Endothelial cell of umbilical vein (primary cell): ENCODE results near the gene SLC22A7. TPM values are rescaled to one million over a fixed set of nuclear protein-coding genes. Genes with fewer than 3 reads are reported as not detected.

Source experiments
- BruUV-seq: library from RNA; stranded (reverse); fragments of 400-500 nt; replicated peaks from 2 replicates; lab custom pipeline; 2021; lab: Mats Ljungman, UMichigan
- CTCF ChIA-PET: fragments of 300-600, 350-600 bp; sonication (Branson Sonifier 250); formaldehyde crosslinking; loops from one replicate; lab custom pipeline; 2021; ENCODE audit warnings: antibody characterized with exemption, inconsistent platforms; lab: Charles Lee
- POLR2A ChIA-PET: fragments of 300-600, 350-600 bp; sonication (Branson Sonifier 250); formaldehyde crosslinking; loops from one replicate; lab custom pipeline; 2021; ENCODE audit warnings: antibody characterized with exemption, inconsistent platforms; lab: Charles Lee
- DNase-seq: peaks from one replicate; pipeline ENCODE4 v3.0.0-alpha.2; 2011; ENCODE audit warnings: low read depth, low spot score
- FAIRE-seq: peaks from 2 replicates; lab custom pipeline; 2011; peaks lifted over from hg19 to GRCh38; lab: Jason Lieb, UNC
- H2AFZ ChIP-seq: 2 replicates; pipeline ENCODE4 v1.6.0; 2012; ENCODE audit warnings: low read depth, low read length, control low read depth, inconsistent platforms
- H3K27ac ChIP-seq: 2 replicates; pipeline ENCODE4 v1.5.1; 2011; ENCODE audit warnings: low read depth, mild to moderate bottlenecking, control low read depth, low read length, moderate library complexity; ENCODE audit not compliant: insufficient read depth
- H3K27me3 ChIP-seq, 2 experiments: 2 replicates each; pipeline versions ENCODE4 v1.6.0 to v1.6.1; 2011; ENCODE audit warnings: low read length in 2 of 2, mixed read lengths in 1 of 2; ENCODE audit not compliant: control insufficient read depth in 2 of 2, insufficient read depth in 2 of 2
- H3K36me3 ChIP-seq, 2 experiments: 2 replicates in 1 of 2; 3 replicates in 1 of 2; pipeline ENCODE4 v1.5.1; 2011; ENCODE audit warnings: low read length in 2 of 2, mild to moderate bottlenecking in 1 of 2, moderate library complexity in 1 of 2; ENCODE audit not compliant: control insufficient read depth in 2 of 2, insufficient read depth in 2 of 2; ENCODE audit errors: extremely low read depth in 1 of 2
- H3K4me1 ChIP-seq: 3 replicates; pipeline ENCODE4 v1.5.1; 2011; ENCODE audit warnings: mild to moderate bottlenecking, low read length; ENCODE audit not compliant: control insufficient read depth, insufficient read depth; ENCODE audit errors: extremely low read depth
- H3K4me2 ChIP-seq: 2 replicates; pipeline ENCODE4 v1.6.1; 2011; ENCODE audit warnings: low read length, control low read depth, mixed read lengths; ENCODE audit not compliant: insufficient read depth
- H3K4me3 ChIP-seq, 3 experiments: fragments of 200-600 bp in 1 of 3; sonication (generic), shearing (Covaris generic) in 1 of 3; replicated peaks in 1 of 3; 2 replicates each; pipeline ENCODE4 v1.5.1; 2011 to 2016; ENCODE audit warnings: control low read depth in 3 of 3, low read length in 3 of 3, mild to moderate bottlenecking in 2 of 3, inconsistent platforms in 1 of 3, low read depth in 1 of 3, moderate library complexity in 1 of 3; ENCODE audit not compliant: insufficient read depth in 1 of 3
- H3K79me2 ChIP-seq: 2 replicates; pipeline ENCODE4 v1.6.0; 2012; ENCODE audit warnings: low read length, inconsistent platforms; ENCODE audit not compliant: control insufficient read depth, insufficient read depth
- H3K9ac ChIP-seq: replicated peaks from 2 replicates; pipeline ENCODE3; 2011; ENCODE audit warnings: low read length, control low read depth; ENCODE audit not compliant: insufficient read depth; ENCODE audit errors: extremely low read depth
- H3K9me1 ChIP-seq: replicated peaks from 3 replicates; pipeline ENCODE4 v1.6.0; 2011; ENCODE audit warnings: mild to moderate bottlenecking, low read length; ENCODE audit not compliant: control insufficient read depth, insufficient read depth; ENCODE audit errors: extremely low read depth
- H3K9me3 ChIP-seq: replicated peaks from 2 replicates; pipeline ENCODE4 v1.5.1; 2012; ENCODE audit warnings: low read length, inconsistent platforms; ENCODE audit not compliant: control insufficient read depth, insufficient read depth
- H4K20me1 ChIP-seq: replicated peaks from 2 replicates; pipeline ENCODE3; 2011; ENCODE audit warnings: mild to moderate bottlenecking, low read length; ENCODE audit not compliant: control insufficient read depth, insufficient read depth; ENCODE audit errors: extremely low read depth
- CTCF ChIP-seq, 2 donors: IDR thresholded peaks; 1 replicate in 1 of 2; 2 replicates in 1 of 2; pipeline ENCODE4 v1.5.1; 2011; ENCODE audit warnings: low read length in 2 of 2, mild to moderate bottlenecking in 2 of 2, moderate library complexity in 2 of 2, control low read depth in 1 of 2, inconsistent platforms in 1 of 2, low read depth in 1 of 2; ENCODE audit not compliant: insufficient read depth in 1 of 2; ENCODE audit errors: extremely low read depth in 1 of 2
- EZH2 ChIP-seq: IDR thresholded peaks from 2 replicates; pipeline ENCODE4 v1.6.1; 2012; ENCODE audit warnings: borderline replicate concordance, low read depth, mild to moderate bottlenecking, moderate library complexity, low read length, inconsistent platforms; ENCODE audit not compliant: severe bottlenecking
- FOS ChIP-seq: IDR thresholded peaks from 2 replicates; pipeline ENCODE4 v1.6.1; 2011; ENCODE audit warnings: mild to moderate bottlenecking, low read length, moderate library complexity, borderline replicate concordance; ENCODE audit not compliant: insufficient read depth
- GATA2 ChIP-seq: IDR thresholded peaks from 2 replicates; pipeline ENCODE4 v1.7.0; 2011; ENCODE audit warnings: low read depth, mild to moderate bottlenecking, moderate library complexity, mixed read lengths, low read length; ENCODE audit not compliant: insufficient read length, insufficient read depth
- JUN ChIP-seq: IDR thresholded peaks from 2 replicates; pipeline ENCODE4 v1.6.1; 2011; ENCODE audit warnings: borderline replicate concordance, low read depth; ENCODE audit not compliant: insufficient read length, insufficient read depth
- MYC ChIP-seq: IDR thresholded peaks from one replicate; pipeline ENCODE4 v1.6.1; 2011; ENCODE audit warnings: mild to moderate bottlenecking, low read depth, low read length
- POLR2A ChIP-seq: IDR thresholded peaks from 2 replicates; pipeline ENCODE4 v1.6.1; 2012; ENCODE audit warnings: low read depth, mild to moderate bottlenecking, control low read depth, low read length
- POLR2AphosphoS5 ChIP-seq: IDR thresholded peaks from 2 replicates; pipeline ENCODE4 v1.6.1; 2012; ENCODE audit warnings: low read depth, mild to moderate bottlenecking, control low read depth, low read length, moderate library complexity; ENCODE audit not compliant: insufficient read depth
- dilution Hi-C: fragments of 300-500 bp; cut with MboI; formaldehyde crosslinking; loops from one replicate; pipeline ENCODE4 v1.15.0; 2019; ENCODE audit warnings: low sequenced_read_pairs; ENCODE audit not compliant: extremely low pct_ligation_motif_present
- intact Hi-C: fragments of 100-400 bp; cut with micrococcal nuclease; formaldehyde crosslinking; loops from one replicate; pipeline ENCODE4 v1.10.0; 2022
- polyA plus RNA-seq, 4 experiments: library from polyadenylated mRNA; depleted of rRNA in 3 of 4; stranded (reverse) in 3 of 4; unstranded in 1 of 4; fragments of >200 nt; gene quantifications; 2 replicates each; pipeline versions ENCODE4 v1.2.1 to v1.2.3, GENCODE V29; 2011 to 2012; ENCODE audit warnings: missing spikeins in 1 of 4
- total RNA-seq: library from RNA; stranded (reverse); gene quantifications from 2 replicates; pipeline ENCODE4 v1.2.3, GENCODE V29; 2021
- TF ChIP-seq, protein P1 (sequence below): IDR thresholded peaks from 2 replicates; pipeline ENCODE4 v1.6.1; 2011; ENCODE audit not compliant: insufficient read depth, insufficient read length

The SLC22A7 gene
- total and polyA plus RNA-seq, 2 donors (not counting 3 experiments of a cell fraction or from before 2014, with no cell fraction given): not detected

- no peaks in the 10 kb centered on the region for H3K36me3 ChIP-seq
- no peak for FAIRE-seq
- no peak overlapping the region for H3K27ac ChIP-seq
- H3K79me2 ChIP-seq: no peaks in the 10 kb centered on the region
- DNase-seq: no peak
- no peak for TF ChIP-seq GATA2
- CTCF ChIA-PET: no interaction called here
- no peak overlapping the region for H3K4me2 ChIP-seq
- no peaks in the 10 kb centered on the region for H4K20me1 ChIP-seq
- no TSS peak for BruUV-seq
- H3K4me1 ChIP-seq: no peaks in the 10 kb centered on the region
- intact Hi-C loops: no loop called here
- dilution Hi-C loops: no loop called here
- peaks cover 7 to 13% of the 10 kb centered on the region in 2 experiments for H3K27me3 ChIP-seq
- H2AFZ ChIP-seq: no peak overlapping the region
- H3K4me3 ChIP-seq: no peak overlapping the region
- H3K9ac ChIP-seq: no peak overlapping the region
- H3K9me3 ChIP-seq: no peaks in the 10 kb centered on the region
- POLR2A ChIA-PET: no interaction called here
- H3K9me1 ChIP-seq: no peaks in the 10 kb centered on the region
Observed at GRCh38 chr6:43255408-43256054, 42.5 kb upstream of the SLC22A7 start.

DNA sequence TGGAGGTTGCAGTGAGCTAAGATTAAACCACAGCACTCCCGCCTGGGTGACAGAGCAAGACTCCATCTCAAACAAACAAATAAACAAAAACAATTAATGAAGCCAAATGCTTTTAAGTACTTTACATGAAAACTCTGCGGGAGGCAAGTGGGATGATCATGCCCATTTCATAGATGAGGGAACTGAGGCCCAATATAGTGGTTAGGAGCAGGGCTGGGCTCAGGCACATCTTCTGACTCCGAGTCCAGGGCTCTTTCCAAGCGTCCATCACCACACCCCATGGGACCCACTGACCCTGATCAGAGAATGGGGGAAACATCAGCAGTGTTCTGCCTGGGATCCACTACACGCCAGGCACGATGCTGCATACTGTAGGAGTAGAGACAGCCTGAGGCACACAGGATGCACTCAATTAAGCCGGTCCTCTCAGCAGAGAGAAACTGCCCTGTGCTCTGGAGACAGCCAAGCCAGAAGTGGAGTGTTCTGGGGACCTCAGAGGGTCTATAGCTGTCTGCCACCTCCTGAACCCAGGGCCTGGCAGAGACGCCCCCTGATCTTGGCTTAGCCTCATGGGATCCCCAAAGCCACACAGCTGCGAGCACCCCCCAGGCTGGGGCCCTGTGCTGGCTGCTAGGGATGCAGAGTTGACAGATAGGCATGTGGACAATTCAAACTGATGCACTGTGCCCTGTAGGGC is 41.2 kb upstream of the SLC22A7 start:
- ChIA-PET POLR2A (no interaction called here), CTCF (no interaction called here)
- DNase-seq: no peak

More for the DNA sequence above, 41.2 kb upstream of the SLC22A7 start:
- no peaks in the 10 kb centered on the region for H3K36me3 ChIP-seq
- no peak for FAIRE-seq
- peaks cover under 1 to 2% of the 10 kb centered on the region in 2 experiments for H3K27me3 ChIP-seq
- no peaks in the 10 kb centered on the region for H3K79me2 ChIP-seq
- no peaks in the 10 kb centered on the region for H4K20me1 ChIP-seq
- no peaks in the 10 kb centered on the region for H3K4me1 ChIP-seq
- no peak for TF ChIP-seq POLR2A
- no peak for TF ChIP-seq FOS
- no peak for TF ChIP-seq CTCF (IDR thresholded peaks at IDR 0.05; ENCODE audit: extremely low read depth in 1 of 2, insufficient read depth in 1 of 2, low read depth in 1 of 2, low read length in 2 of 2)
- no peak for TF ChIP-seq GATA2
- no peak for TF ChIP-seq MYC
- TF ChIP-seq EZH2: no peak
- no peak for TF ChIP-seq JUN
- TF ChIP-seq POLR2AphosphoS5: no peak
- TF ChIP-seq, protein P1, sequence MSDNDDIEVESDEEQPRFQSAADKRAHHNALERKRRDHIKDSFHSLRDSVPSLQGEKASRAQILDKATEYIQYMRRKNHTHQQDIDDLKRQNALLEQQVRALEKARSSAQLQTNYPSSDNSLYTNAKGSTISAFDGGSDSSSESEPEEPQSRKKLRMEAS: no peak
- H3K9me1 ChIP-seq: no peaks in the 10 kb centered on the region
- no peak overlapping the region for H3K4me2 ChIP-seq
- dilution Hi-C loops (no loop called here), intact Hi-C loops (no loop called here)
- H3K9ac ChIP-seq: no peak overlapping the region
- BruUV-seq: no TSS peak
- no peak overlapping the region for H3K4me3 ChIP-seq
- no peak overlapping the region for H3K27ac ChIP-seq
- H3K9me3 ChIP-seq: no peaks in the 10 kb centered on the region
- no peak overlapping the region for H2AFZ ChIP-seq
